A549 (cell line): ENCODE data around the gene USO1. TPM values are rescaled to one million over a fixed set of nuclear protein-coding genes. Genes with fewer than 3 reads are reported as not detected.

Source experiments
- ATAC-seq, 2 experiments: fragments of 200-7000 bp in 1 of 2; fragments of >200 bp in 1 of 2; cut with Nextera tagmentation in 1 of 2; cut with Tn5 transposase in 1 of 2; 3 replicates each; pipeline versions ENCODE4 v1.8.0 to v1.9.1; 2018 to 2020; ENCODE audit warnings: mild to moderate bottlenecking in 1 of 2, moderate library complexity in 1 of 2
- CTCF ChIA-PET: fragments of 300-600 bp; sonication (Branson Sonifier 250); formaldehyde crosslinking; extraction: SDS; loops from one replicate; lab custom pipeline; 2021; ENCODE audit warnings: antibody characterized with exemption, inconsistent platforms; lab: Yijun Ruan, JAX
- POLR2A ChIA-PET: fragments of 350-600 bp; formaldehyde crosslinking; extraction: SDS; loops from one replicate; lab custom pipeline; 2021; ENCODE audit warnings: antibody characterized with exemption, inconsistent platforms; lab: Yijun Ruan, JAX
- DNase-seq, 2 experiments: peaks; one replicate each; pipeline versions ENCODE4 v3.0.0 to v3.0.0-alpha.2; 2011 to 2016; ENCODE audit warnings: low read depth in 1 of 2, low spot score in 1 of 2
- FAIRE-seq: peaks from 2 replicates; lab custom pipeline; 2011; peaks lifted over from hg19 to GRCh38; lab: Jason Lieb, UNC
- H3K27ac ChIP-seq, 2 experiments: fragments of >200 bp; sonication (Bioruptor Twin); formaldehyde crosslinking; 3 replicates each; pipeline ENCODE4 v1.5.1; 2016 to 2017
- H3K4me1 ChIP-seq: fragments of >200 bp; sonication (Bioruptor Twin); formaldehyde crosslinking; 3 replicates; pipeline ENCODE4 v1.6.1; 2016
- H3K4me2 ChIP-seq: fragments of >200 bp; sonication (Bioruptor Twin); formaldehyde crosslinking; 3 replicates; pipeline ENCODE4 v1.6.1; 2016
- H3K4me3 ChIP-seq: fragments of >200 bp; sonication (Bioruptor Twin); formaldehyde crosslinking; 3 replicates; pipeline ENCODE4 v1.5.1; 2016
- H3K9me3 ChIP-seq: fragments of >200 bp; sonication (Bioruptor Twin); formaldehyde crosslinking; 3 replicates; pipeline ENCODE4 v1.6.1; 2016
- ATOH8 ChIP-seq: fragments of 250-450 bp; sonication (Bioruptor Pico); IDR thresholded peaks from 2 replicates; pipeline ENCODE4 v1.5.0; 2020; ENCODE audit warnings: low read depth, mild to moderate bottlenecking, moderate library complexity
- BCL3 ChIP-seq: fragments of >200 bp; sonication (Bioruptor Twin); formaldehyde crosslinking; IDR thresholded peaks from 3 replicates; pipeline ENCODE4 v1.6.1; 2016
- CBX2 ChIP-seq: fragments of 200-600 bp; sonication (generic); IDR thresholded peaks from 2 replicates; pipeline ENCODE4 v1.6.1; 2016; ENCODE audit warnings: low read depth, mild to moderate bottlenecking, borderline replicate concordance
- CEBPB ChIP-seq, 2 experiments: fragments of >200 bp in 1 of 2; sonication (Bioruptor Twin) in 1 of 2; formaldehyde crosslinking in 1 of 2; IDR thresholded peaks; 2 replicates each; pipeline ENCODE4 v1.6.1; 2012 to 2016
- CHD2 ChIP-seq: fragments of 150-350 bp; IDR thresholded peaks from 2 replicates; pipeline ENCODE4 v1.6.1; 2014; ENCODE audit warnings: low read length; ENCODE audit not compliant: partially characterized antibody
- CTCF ChIP-seq: fragments of >200 bp; sonication (Bioruptor Twin); formaldehyde crosslinking; IDR thresholded peaks from 3 replicates; pipeline ENCODE4 v1.5.1; 2016
- EP300 ChIP-seq, 2 experiments: fragments of >200 bp; sonication (Bioruptor Twin); formaldehyde crosslinking; IDR thresholded peaks; 2 replicates in 1 of 2; 3 replicates in 1 of 2; pipeline ENCODE4 v1.6.1; 2016 to 2017
- ESRRA ChIP-seq: fragments of 150-350 bp; IDR thresholded peaks from 2 replicates; pipeline ENCODE4 v1.6.1; 2014; ENCODE audit warnings: mild to moderate bottlenecking, low read length, borderline replicate concordance
- FOSL2 ChIP-seq, 2 experiments: fragments of 450-650 bp in 1 of 2; fragments of >200 bp in 1 of 2; sonication (Bioruptor Twin) in 1 of 2; formaldehyde crosslinking; IDR thresholded peaks; 2 replicates each; pipeline versions ENCODE4 v1.5.0 to v1.6.1; 2016 to 2020; ENCODE audit warnings: mild to moderate bottlenecking in 1 of 2, moderate library complexity in 1 of 2
- GATA3 ChIP-seq: IDR thresholded peaks from 2 replicates; pipeline ENCODE4 v1.6.1; 2012; ENCODE audit warnings: borderline replicate concordance
- HDAC2 ChIP-seq: fragments of 200-600 bp; sonication (generic); IDR thresholded peaks from 2 replicates; pipeline ENCODE4 v1.6.1; 2016
- HES2 ChIP-seq: fragments of >200 bp; sonication (Bioruptor Twin); formaldehyde crosslinking; IDR thresholded peaks from 2 replicates; pipeline ENCODE4 v1.6.1; 2016
- JUN ChIP-seq, 2 experiments: fragments of >200 bp; sonication (Bioruptor Twin); formaldehyde crosslinking; IDR thresholded peaks; 2 replicates in 1 of 2; 3 replicates in 1 of 2; pipeline ENCODE4 v1.6.1; 2016 to 2017
- JUNB ChIP-seq: fragments of >200 bp; sonication (Bioruptor Twin); formaldehyde crosslinking; IDR thresholded peaks from 2 replicates; pipeline ENCODE4 v1.6.1; 2016
- KDM5A ChIP-seq: fragments of 200-600 bp; sonication (generic); IDR thresholded peaks from 2 replicates; pipeline ENCODE4 v1.6.1; 2016; ENCODE audit warnings: antibody characterized with exemption, mild to moderate bottlenecking
- MAFK ChIP-seq: fragments of 450-650 bp; IDR thresholded peaks from 2 replicates; pipeline ENCODE4 v1.6.1; 2014; ENCODE audit not compliant: partially characterized antibody
- NFE2L2 ChIP-seq: fragments of 150-350 bp; conservative IDR thresholded peaks from 2 replicates; pipeline ENCODE4 v1.6.1; 2014; ENCODE audit warnings: low read length
- NPAS2 ChIP-seq: fragments of 250-450 bp; sonication (Bioruptor Pico); IDR thresholded peaks from 2 replicates; pipeline ENCODE4 v1.8.0; 2022; ENCODE audit warnings: mild to moderate bottlenecking, moderate library complexity, borderline replicate concordance
- PBX3 ChIP-seq: IDR thresholded peaks from 2 replicates; pipeline ENCODE4 v1.6.1; 2012
- PHF8 ChIP-seq: fragments of 200-600 bp; sonication (generic); IDR thresholded peaks from 2 replicates; pipeline ENCODE4 v1.6.1; 2016; ENCODE audit warnings: low read depth, mild to moderate bottlenecking, antibody characterized with exemption, moderate library complexity, borderline replicate concordance
- POLR2AphosphoS2 ChIP-seq: conservative IDR thresholded peaks from 2 replicates; pipeline ENCODE4 v1.6.1; 2012; ENCODE audit warnings: low read length, improper control_type of control experiment, inconsistent platforms
- RAD21 ChIP-seq, 2 experiments: fragments of >200 bp in 1 of 2; sonication (Bioruptor Twin) in 1 of 2; formaldehyde crosslinking in 1 of 2; IDR thresholded peaks in 1 of 2; conservative IDR thresholded peaks in 1 of 2; 2 replicates in 1 of 2; 3 replicates in 1 of 2; pipeline ENCODE4 v1.6.1; 2012 to 2018; ENCODE audit warnings: inconsistent platforms in 1 of 2
- REST ChIP-seq: fragments of 200-600 bp; sonication (generic); IDR thresholded peaks from 2 replicates; pipeline ENCODE4 v1.6.1; 2016; ENCODE audit warnings: antibody characterized with exemption, mild to moderate bottlenecking, moderate library complexity
- SMC3 ChIP-seq: fragments of >200 bp; sonication (Bioruptor Twin); formaldehyde crosslinking; IDR thresholded peaks from 3 replicates; pipeline ENCODE4 v1.6.1; 2018; ENCODE audit warnings: inconsistent platforms
- ZC3H11A ChIP-seq: fragments of 450-650 bp; IDR thresholded peaks from 2 replicates; pipeline ENCODE4 v1.6.1; 2014; ENCODE audit warnings: antibody characterized with exemption, mild to moderate bottlenecking
- ZFP36 ChIP-seq: fragments of 450-650 bp; IDR thresholded peaks from 2 replicates; pipeline ENCODE4 v1.6.1; 2014; ENCODE audit warnings: borderline replicate concordance; ENCODE audit not compliant: partially characterized antibody
- ZNF302 ChIP-seq: fragments of 250-450 bp; sonication (Bioruptor Pico); IDR thresholded peaks from 2 replicates; pipeline ENCODE4 v1.9.0; 2021; ENCODE audit warnings: inconsistent platforms, mild to moderate bottlenecking, moderate library complexity
- WGBS: methylation state at CpG from one replicate; pipeline ENCODE4 v1.1.6; 2017; ENCODE audit errors: missing lambda C conversion rate; 5-methylcytosine and 5-hydroxymethylcytosine counted together
- polyA plus RNA-seq, 4 experiments: library from polyadenylated mRNA; depleted of rRNA in 3 of 4; stranded (reverse); fragments of >200 nt; fragmentation: RNase III in 1 of 4; extraction: RNeasy Plus Mini Kit Qiagen cat#74134 plus additional on column Dnase treatment in 1 of 4; gene quantifications; 2 replicates in 3 of 4; 3 replicates in 1 of 4; pipeline ENCODE4 v1.2.3, GENCODE V29; 2011 to 2017

Gene USO1
- polyA plus RNA-seq, 2 of the 4 experiments (the other 2 are of a cell fraction) = 54.7 to 97.6 TPM

GRCh38 chr4:75698162-75698962, 26.0 kb upstream of the USO1 start:
- no peak overlapping the region for H3K27ac ChIP-seq
- H3K4me2 ChIP-seq = no peak overlapping the region
- POLR2A ChIA-PET = no interaction called here
- peak in 1 of 2 experiments; percentile 27; a peak in 1 of 6 replicates for ATAC-seq
- FAIRE-seq = no peak
- WGBS = 70% methylated on average over 6 of the region's 6 CpGs
- H3K4me1 ChIP-seq = peaks cover 11% of the 10 kb centered on the region
- no peak overlapping the region for H3K4me3 ChIP-seq
- no peak for TF ChIP-seq EP300 (IDR thresholded peaks at IDR 0.05)
- no peak for TF ChIP-seq CBX2
- TF ChIP-seq REST = no peak
- TF ChIP-seq CEBPB (IDR thresholded peaks at IDR 0.05) = no peak
- TF ChIP-seq SMC3 = no peak
- no peak for TF ChIP-seq HES2
- no peak for TF ChIP-seq BCL3
- no peak for TF ChIP-seq JUNB
- no peak for TF ChIP-seq CHD2
- no peak for TF ChIP-seq MAFK
- no peak for TF ChIP-seq PBX3
- TF ChIP-seq NFE2L2 = no peak
- no peak for TF ChIP-seq NPAS2 (CRISPR knock-in tag)
- no peak for TF ChIP-seq HDAC2
- no peak for TF ChIP-seq RAD21 (conservative IDR thresholded peaks at IDR 0.05 in 1 of 2, IDR thresholded peaks at IDR 0.05 in 1 of 2)
- TF ChIP-seq GATA3 = no peak
- no peak for TF ChIP-seq POLR2AphosphoS2
- TF ChIP-seq ZC3H11A = no peak
- no peak for TF ChIP-seq ESRRA
- H3K9me3 ChIP-seq = no peaks in the 10 kb centered on the region
- DNase-seq = no peak
- CTCF ChIA-PET = interaction anchor here (0.7 to 2.5 kb wide), 3 partner anchors 11 to 66 kb away, joined by 3 to 6 read pairs (median 4); partner anchors contain the start of gene USO1

DNA sequence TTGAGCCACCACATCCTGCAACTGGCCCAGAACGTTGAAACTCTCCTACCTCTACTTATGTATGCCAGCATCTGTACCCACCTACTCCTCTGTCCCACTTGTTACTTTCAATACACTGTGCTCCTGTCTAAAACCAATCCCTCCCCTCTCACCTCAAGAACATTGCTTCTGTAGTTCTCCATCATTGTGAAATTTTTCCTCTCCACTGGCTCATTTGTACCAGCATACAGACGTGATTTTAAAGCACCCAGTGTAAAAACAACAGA, 25.5 kb upstream of the USO1 start:
- ChIA-PET CTCF (interaction anchor here (2.5 kb wide), 1 partner anchor 10 kb away, joined by 6 read pairs; no protein-coding TSS in a partner anchor), POLR2A (no interaction called here)
- Histone ChIP-seq H3K9me3 (no peaks in the 10 kb centered on the region), H3K4me1 (peaks cover 16% of the 10 kb centered on the region), H3K4me2 (no peak overlapping the region), H3K4me3 (no peak overlapping the region), H3K27ac (no peak overlapping the region)
- DNase-seq = no peak
- no peak for ATAC-seq
- 88% methylated on average over 2 of the region's 2 CpGs for WGBS
- FAIRE-seq = no peak
- TF ChIP-seq ATOH8 (CRISPR knock-in tag) (no peak), PHF8 (no peak), ZFP36 (no peak), KDM5A (no peak), BCL3 (no peak), FOSL2 (IDR thresholded peaks at IDR 0.05) (no peak), FOSL2 (CRISPR knock-in tag; IDR thresholded peaks at IDR 0.05) (no peak), ZNF302 (CRISPR knock-in tag) (no peak), CEBPB (IDR thresholded peaks at IDR 0.05) (no peak), SMC3 (no peak), JUN (IDR thresholded peaks at IDR 0.05) (no peak), CTCF (no peak)
